ENCODE measurements around the gene GGCT.

GGCT gene

DNA sequence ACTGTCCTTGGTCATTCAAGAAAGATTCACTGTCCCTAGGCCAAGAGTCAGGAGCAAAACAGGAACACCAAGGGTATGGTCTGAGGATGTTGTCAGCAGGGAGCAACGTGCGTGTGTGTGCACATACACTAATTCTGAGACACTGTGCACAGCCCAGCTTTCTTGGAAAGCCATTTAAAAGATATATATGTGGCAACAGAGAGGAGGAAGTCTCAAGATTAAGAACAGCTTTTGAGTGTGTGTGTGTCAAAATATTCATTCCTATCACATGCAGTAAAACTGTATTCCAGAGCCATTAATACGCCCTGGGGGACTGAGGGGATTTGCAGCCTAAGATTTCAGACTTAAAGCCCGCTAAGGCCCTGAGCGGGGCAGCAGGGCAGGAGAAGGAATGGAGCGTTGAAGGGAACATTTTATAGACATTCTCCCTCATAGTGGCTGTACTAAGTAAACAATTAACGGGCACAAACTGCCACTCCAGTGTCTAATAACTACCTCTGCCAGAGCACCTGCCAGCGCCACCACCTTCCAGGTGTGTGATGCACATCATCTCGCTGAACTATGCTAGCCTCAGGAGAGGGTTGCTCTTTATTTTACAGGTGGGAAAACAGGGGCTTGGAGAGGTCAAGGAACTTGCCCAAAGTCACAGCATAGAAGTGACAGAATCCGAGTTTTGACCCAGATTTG, 28.0 kb downstream of the GGCT start:
- DNase-seq: no peak

- no peak for DNase-seq
These were observed 29.0 kb downstream of the GGCT start for GRCh38 chr7:30475580-30475979.

DNA sequence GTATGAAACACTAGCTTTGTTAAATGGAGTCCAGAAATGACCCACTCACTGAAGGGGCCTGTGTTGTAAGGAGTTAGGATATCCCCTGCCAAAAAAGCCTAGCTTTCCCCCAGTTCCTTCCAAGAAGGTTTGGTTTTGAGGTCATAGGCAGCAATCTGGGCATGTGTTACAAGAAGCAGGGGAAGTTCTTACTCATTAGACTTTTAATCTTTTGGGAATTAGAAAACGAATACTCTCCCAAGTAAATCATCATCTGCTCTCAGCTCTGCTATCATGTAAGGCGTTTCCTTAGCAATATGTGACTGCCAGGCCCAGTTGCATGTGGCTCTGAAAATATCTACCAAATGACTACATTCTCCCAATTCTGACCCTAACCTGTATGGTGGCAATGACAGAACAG, 29.7 kb downstream of the GGCT start:
- no peak for DNase-seq

GRCh38 chr7:30474485-30474884, 30.1 kb downstream of the GGCT start:
- DNase-seq: no peak

- DNase-seq: no peak
These were observed 30.7 kb downstream of the GGCT start for GRCh38 chr7:30473903-30474302.

GRCh38 chr7:30472784-30473775, 31.5 kb downstream of the GGCT start:
- no peak for DNase-seq

GRCh38 chr7:30472081-30472783, 32.4 kb downstream of the GGCT start:
- no peak for DNase-seq

DNA sequence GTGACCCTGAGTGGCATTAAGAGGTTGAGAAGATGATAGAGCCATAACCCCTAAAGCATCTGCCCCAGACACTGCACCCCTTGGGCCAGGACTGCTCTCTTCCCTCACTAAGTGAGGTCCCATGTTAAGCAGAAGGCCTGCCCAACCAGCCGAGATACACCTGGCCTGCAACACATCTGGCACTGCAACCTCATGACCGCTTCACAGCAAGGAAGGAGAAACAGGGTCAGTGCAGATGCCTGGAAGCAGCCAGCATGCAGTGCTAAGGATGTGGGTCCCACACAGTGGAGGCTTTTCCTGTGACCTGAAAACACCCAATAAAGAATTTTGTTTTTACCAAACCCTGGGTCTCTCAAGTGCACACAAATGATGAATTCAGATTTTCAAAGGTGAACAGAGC, 33.4 kb downstream of the GGCT start:
- no peak for DNase-seq

- DNase-seq: no peak
These were observed 33.9 kb downstream of the GGCT start for GRCh38 chr7:30470771-30471170.

GRCh38 chr7:30470163-30470770, 34.4 kb downstream of the GGCT start:
- DNase-seq: no peak

GRCh38 chr7:30469303-30469702, 35.3 kb downstream of the GGCT start:
- no peak for DNase-seq

- DNase-seq: no peak
These were observed 35.8 kb downstream of the GGCT start for GRCh38 chr7:30468791-30469190.

- DNase-seq: no peak
These were observed 36.6 kb downstream of the GGCT start for GRCh38 chr7:30468041-30468440.

- DNase-seq: no peak
These were observed 37.4 kb downstream of the GGCT start for GRCh38 chr7:30467271-30467670.

- no peak for DNase-seq
These were observed 38.4 kb downstream of the GGCT start for GRCh38 chr7:30466266-30466665.

- no peak for DNase-seq
These were observed 38.8 kb downstream of the GGCT start for GRCh38 chr7:30465811-30466180.

DNA sequence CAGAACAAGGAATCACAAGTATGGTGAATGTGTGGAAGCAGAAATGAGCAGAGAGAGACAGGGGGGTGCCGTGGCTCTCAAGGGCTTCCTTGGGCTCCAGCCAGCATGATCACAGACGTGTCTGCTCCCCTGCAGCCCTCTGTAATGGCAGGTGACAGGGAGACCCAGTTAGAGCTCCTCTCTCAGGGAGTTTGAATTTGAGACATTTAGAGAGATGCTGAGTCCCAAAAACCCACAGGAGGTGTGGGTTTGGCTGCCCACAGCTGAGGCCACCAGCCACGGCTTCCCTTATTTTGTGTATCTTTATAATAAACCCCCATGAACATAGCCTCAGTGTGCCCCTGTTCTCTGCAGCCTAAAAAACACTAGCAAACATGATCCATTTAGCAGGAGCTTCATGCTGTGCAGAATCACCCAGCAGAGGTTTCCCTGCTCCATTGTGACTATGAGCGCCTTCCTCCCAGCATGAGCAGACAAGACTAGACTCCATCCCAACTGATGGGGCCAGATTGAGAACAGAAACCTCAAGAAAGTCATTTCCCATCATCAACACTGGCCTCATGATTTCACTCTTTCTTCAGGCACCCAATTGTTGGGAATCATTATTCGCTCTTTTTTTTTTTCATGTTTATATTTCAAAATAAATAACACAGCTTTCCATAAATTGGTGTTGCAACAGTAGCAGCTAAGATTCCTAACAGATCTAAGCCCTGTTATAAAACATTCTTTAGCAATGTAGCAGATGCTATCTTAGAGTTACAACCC, 39.4 kb downstream of the GGCT start:
- DNase-seq: no peak

DNA sequence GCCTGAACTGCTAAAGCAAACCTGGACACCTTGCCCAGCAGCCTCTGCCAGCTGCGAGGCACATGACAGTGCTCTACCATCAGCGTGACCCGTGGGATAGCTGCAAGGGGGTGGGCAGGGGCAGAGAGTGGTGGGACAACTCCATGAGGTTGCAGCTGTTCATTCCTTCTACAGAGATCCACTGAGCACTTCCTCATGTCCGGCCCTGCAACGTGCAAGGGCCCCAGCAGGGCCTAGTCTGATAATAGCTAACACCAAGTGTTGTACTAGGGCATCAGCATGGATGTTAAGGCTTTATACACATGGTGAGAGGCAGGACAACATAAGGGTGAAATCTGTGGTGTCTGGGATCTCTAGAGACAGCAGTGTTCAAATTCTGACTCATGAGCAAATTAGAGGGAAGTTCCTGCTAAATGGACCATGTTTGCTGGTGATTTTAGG, 40.4 kb downstream of the GGCT start:
- DNase-seq: no peak

DNA sequence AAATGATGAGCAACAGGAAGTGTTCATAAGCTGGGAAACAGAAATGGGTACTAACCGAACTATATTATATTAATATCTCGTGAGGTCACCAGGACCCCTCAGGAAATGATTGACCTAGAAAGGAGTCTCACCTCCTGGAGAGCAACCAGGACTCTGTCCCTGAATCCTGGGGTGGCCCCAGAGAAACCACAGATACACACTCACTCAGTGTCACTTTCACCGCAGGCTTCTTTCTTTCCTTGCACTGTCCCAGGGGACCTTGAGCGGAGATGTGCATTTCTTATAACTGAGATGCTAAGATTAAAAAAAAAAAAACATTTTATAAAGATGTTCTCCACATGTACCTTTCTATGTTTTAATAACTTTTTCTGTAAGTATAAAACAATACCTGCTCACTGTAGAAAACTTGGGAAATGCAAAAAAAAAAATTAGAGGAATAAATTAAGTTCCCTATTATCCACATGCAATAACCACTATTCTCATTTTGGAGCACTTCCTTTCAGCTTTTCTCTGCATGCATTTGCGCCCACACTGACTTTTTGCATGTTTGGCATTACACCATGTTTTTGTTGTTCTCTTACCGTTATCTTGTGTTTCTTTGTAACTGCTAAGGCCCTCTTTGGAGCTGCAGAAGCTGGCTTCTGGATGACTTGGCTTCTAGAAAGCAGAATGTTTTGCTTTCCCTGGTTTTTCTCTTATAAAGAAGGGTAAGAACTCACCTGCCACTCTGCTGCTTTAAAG, 41.1 kb downstream of the GGCT start:
- DNase-seq: no peak

- no peak for DNase-seq
These were observed 42.5 kb downstream of the GGCT start for GRCh38 chr7:30462179-30462578.

DNA sequence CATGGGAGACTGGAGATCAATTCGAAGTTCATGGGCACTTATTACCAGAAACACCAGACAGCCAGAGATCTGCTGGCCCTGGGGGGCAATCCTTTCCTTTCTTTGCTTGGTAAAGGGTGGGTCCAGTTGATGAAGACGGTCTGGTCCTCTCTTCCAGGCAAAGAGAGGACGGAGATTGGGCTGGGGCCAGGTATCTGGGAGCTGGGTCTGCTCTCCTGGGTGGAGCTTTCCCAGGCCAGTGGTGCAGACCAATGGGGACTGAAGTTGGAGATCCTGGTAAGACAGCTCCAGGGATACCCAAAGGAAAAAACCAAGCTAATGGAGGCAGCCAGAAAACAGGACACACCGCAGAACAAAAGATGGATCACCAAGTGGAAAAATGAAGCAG, 44.4 kb downstream of the GGCT start:
- DNase-seq: no peak

Measured in activated CD4-positive, alpha-beta T cell treated with anti-CD3 and anti-CD28 coated beads, Interleukin-2, amount 50 U/mL, for 4 hours (primary cell).